Endodermal cell (in vitro differentiated cells): ENCODE measurements around the gene MALRD1. TPM values are rescaled to one million over a fixed set of nuclear protein-coding genes. Genes with fewer than 3 reads are reported as not detected.

Source experiments
- DNase-seq: peaks from one replicate; pipeline ENCODE4 v3.0.0-alpha.2; 2017
- H3K27ac ChIP-seq: 2 replicates; pipeline ENCODE4 v1.5.1; 2013; ENCODE audit warnings: mild to moderate bottlenecking, low read depth, low read length, moderate library complexity
- H3K27me3 ChIP-seq: 2 replicates; pipeline ENCODE4 v1.6.1; 2013; ENCODE audit warnings: mild to moderate bottlenecking, low read length, moderate library complexity; ENCODE audit not compliant: insufficient read depth, control insufficient read depth, poor library complexity, severe bottlenecking
- H3K36me3 ChIP-seq: 2 replicates; pipeline ENCODE4 v1.7.0; 2013; ENCODE audit warnings: mild to moderate bottlenecking, low read length, moderate library complexity; ENCODE audit not compliant: control insufficient read depth, insufficient read depth
- H3K4me1 ChIP-seq: one replicate; pipeline ENCODE4 v1.7.0; 2013; ENCODE audit warnings: low read length; ENCODE audit not compliant: control insufficient read depth, insufficient read depth
- H3K4me3 ChIP-seq: 2 replicates; pipeline ENCODE4 v1.5.1; 2013; ENCODE audit warnings: mild to moderate bottlenecking, low read length, moderate library complexity
- H3K9ac ChIP-seq: 2 replicates; pipeline ENCODE4 v1.6.1; 2013; ENCODE audit warnings: mild to moderate bottlenecking, low read length, moderate library complexity; ENCODE audit not compliant: poor library complexity, severe bottlenecking; ENCODE audit errors: extremely low read depth
- H3K9me3 ChIP-seq: 2 replicates; pipeline ENCODE4 v1.6.1; 2013; ENCODE audit warnings: mild to moderate bottlenecking, low read length, moderate library complexity; ENCODE audit not compliant: control insufficient read depth
- H3K27ac Mint-ChIP-seq: 2 replicates; pipeline ENCODE4 v1.8.0; 2020; ENCODE audit warnings: mixed read lengths
- H3K27me3 Mint-ChIP-seq: 2 replicates; pipeline ENCODE4 v1.8.0; 2021; ENCODE audit warnings: mild to moderate bottlenecking, mixed read lengths; ENCODE audit not compliant: insufficient read depth
- H3K36me3 Mint-ChIP-seq: 2 replicates; pipeline ENCODE4 v1.8.0; 2020; ENCODE audit warnings: low read depth, mixed read lengths
- H3K4me1 Mint-ChIP-seq: 2 replicates; pipeline ENCODE4 v1.8.0; 2020; ENCODE audit warnings: mixed read lengths
- H3K4me3 Mint-ChIP-seq: 2 replicates; pipeline ENCODE4 v1.8.0; 2020; ENCODE audit warnings: mild to moderate bottlenecking, moderate library complexity, mixed read lengths
- H3K9me3 Mint-ChIP-seq: 2 replicates; pipeline ENCODE4 v1.8.0; 2020; ENCODE audit warnings: mild to moderate bottlenecking, mixed read lengths
- WGBS, 2 experiments: methylation state at CpG; one replicate each; pipeline versions ENCODE4 v1.1.5 to v1.1.7; 2013; ENCODE audit warnings: missing lambda C conversion rate in 2 of 2, mixed read lengths in 1 of 2; ENCODE audit not compliant: insufficient coverage in 1 of 2, insufficient read length in 1 of 2; 5-methylcytosine and 5-hydroxymethylcytosine counted together
- total RNA-seq, 2 donors: library from RNA; stranded (reverse); fragmentation: NEBNext Ultra II Directional in 1 of 2; extraction: Animal tissue kit (Norgen Biotek cat#: 25700) in 1 of 2; gene quantifications; 2 replicates in 1 of 2; 3 replicates in 1 of 2; pipeline ENCODE4 v1.2.1, GENCODE V29; 2021
- TF ChIP-seq, protein P1 (sequence below): fragments of 200-600 bp; sonication (generic); conservative IDR thresholded peaks from 2 replicates; pipeline ENCODE4 v1.5.0; 2021; ENCODE audit warnings: antibody characterized with exemption, mild to moderate bottlenecking

Gene MALRD1
- total RNA-seq, 2 donors from 2014 or later, result 0.64 to 1.5 TPM

DNA sequence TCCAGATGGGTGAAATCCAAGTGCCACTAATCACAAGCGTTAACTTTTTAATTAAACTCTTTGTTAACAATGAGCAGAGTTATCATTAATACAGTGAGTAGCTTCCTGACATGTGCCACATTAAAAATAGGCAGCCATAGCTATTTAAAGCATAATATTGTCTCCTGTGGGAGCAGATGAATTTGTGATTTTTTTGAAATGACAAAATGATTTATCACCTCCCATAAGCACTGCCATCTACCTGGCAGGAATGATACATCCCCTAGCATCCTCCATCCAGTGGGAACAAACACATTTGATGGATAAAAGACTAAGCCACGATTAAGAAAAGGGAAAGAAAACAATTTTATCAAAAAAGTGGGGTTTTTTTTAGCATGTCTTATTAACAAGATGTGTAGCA lies 605.3 kb downstream of the MALRD1 start:
- H3K4me3 Mint-ChIP-seq, result no peak overlapping the region
- WGBS, 2 experiments, result 90 to 92% methylated on average over 2 of the region's 2 CpGs
- TF ChIP-seq, protein P1, sequence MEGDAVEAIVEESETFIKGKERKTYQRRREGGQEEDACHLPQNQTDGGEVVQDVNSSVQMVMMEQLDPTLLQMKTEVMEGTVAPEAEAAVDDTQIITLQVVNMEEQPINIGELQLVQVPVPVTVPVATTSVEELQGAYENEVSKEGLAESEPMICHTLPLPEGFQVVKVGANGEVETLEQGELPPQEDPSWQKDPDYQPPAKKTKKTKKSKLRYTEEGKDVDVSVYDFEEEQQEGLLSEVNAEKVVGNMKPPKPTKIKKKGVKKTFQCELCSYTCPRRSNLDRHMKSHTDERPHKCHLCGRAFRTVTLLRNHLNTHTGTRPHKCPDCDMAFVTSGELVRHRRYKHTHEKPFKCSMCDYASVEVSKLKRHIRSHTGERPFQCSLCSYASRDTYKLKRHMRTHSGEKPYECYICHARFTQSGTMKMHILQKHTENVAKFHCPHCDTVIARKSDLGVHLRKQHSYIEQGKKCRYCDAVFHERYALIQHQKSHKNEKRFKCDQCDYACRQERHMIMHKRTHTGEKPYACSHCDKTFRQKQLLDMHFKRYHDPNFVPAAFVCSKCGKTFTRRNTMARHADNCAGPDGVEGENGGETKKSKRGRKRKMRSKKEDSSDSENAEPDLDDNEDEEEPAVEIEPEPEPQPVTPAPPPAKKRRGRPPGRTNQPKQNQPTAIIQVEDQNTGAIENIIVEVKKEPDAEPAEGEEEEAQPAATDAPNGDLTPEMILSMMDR, result no peak
- H3K9me3 Mint-ChIP-seq, result no peaks in the 10 kb centered on the region
- Histone ChIP-seq H3K27me3 (no peaks in the 10 kb centered on the region), H3K36me3 (no peaks in the 10 kb centered on the region), H3K4me3 (no peak overlapping the region), H3K27ac (no peak overlapping the region), H3K9ac (no peak overlapping the region), H3K4me1 (no peaks in the 10 kb centered on the region), H3K9me3 (no peaks in the 10 kb centered on the region)
- H3K36me3 Mint-ChIP-seq, result no peaks in the 10 kb centered on the region
- no peak for DNase-seq
- H3K27me3 Mint-ChIP-seq, result no peaks in the 10 kb centered on the region
- no peak overlapping the region for H3K27ac Mint-ChIP-seq
- H3K4me1 Mint-ChIP-seq, result no peaks in the 10 kb centered on the region

DNA sequence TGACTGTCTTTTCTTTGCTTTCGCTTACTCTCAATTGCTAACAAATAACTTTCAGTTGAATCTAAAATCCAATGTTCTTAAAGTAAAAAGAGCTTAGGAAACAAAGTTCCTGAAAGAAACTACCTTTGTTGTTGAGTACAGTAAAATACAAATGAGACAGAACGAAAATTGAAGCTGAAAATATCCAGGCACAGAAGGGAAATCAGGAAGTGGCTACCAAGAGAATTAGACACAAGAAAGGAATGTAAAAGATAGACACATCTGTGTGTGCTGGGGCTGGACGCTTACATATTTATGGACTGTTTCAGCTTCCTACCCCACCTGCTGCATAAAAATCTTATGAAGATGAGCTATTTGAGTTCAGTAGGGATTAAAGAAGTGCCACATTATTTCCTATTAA lies 606.0 kb downstream of the MALRD1 start:
- H3K27me3 Mint-ChIP-seq, result no peaks in the 10 kb centered on the region
- H3K4me1 Mint-ChIP-seq, result no peaks in the 10 kb centered on the region
- no peaks in the 10 kb centered on the region for H3K36me3 ChIP-seq
- H3K27ac ChIP-seq, result no peak overlapping the region
- no peaks in the 10 kb centered on the region for H3K27me3 ChIP-seq
- H3K9ac ChIP-seq, result no peak overlapping the region
- TF ChIP-seq, protein P1, result no peak
- no peaks in the 10 kb centered on the region for H3K9me3 ChIP-seq
- H3K9me3 Mint-ChIP-seq, result no peaks in the 10 kb centered on the region
- no peaks in the 10 kb centered on the region for H3K36me3 Mint-ChIP-seq
- DNase-seq, result no peak
- H3K4me3 ChIP-seq, result no peak overlapping the region
- WGBS, 2 experiments, result 86 to 93% methylated on average over 2 to 3 of the region's 3 CpGs
- no peaks in the 10 kb centered on the region for H3K4me1 ChIP-seq
- no peak overlapping the region for H3K27ac Mint-ChIP-seq
- H3K4me3 Mint-ChIP-seq, result no peak overlapping the region

DNA sequence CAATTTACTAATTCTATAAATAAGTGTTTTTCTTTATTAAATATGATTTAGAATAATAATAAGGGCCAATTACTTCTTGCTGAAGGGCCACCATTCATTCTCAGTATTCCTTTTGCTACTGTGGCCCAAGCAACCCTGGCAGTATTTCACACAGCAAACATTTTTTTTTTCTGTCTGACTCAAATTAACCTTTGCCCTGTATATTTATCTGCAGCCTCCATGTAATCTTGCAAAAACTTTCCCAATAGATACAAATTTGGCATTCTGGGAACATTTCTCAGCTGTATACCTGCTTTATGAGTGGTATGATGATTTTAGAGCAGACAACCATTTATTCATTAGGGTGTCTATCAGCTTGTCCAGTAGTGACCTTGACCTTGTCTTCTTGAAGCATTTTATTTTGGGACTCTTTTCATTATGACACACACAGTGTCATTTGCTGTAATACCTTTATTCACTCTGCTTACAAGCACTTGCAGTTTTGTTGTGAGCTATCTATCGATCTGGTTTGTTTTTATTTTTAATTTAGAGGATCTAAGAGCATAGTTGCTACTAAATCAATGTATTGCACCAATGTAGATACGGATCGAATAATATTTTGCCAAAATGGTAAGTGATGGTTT lies 607.9 kb downstream of the MALRD1 start:
- 81 to 100% methylated on average over 1 to 3 of the region's 3 CpGs for WGBS, 2 experiments
- Histone ChIP-seq H3K9ac (no peak overlapping the region), H3K27ac (no peak overlapping the region), H3K4me3 (no peak overlapping the region), H3K4me1 (no peaks in the 10 kb centered on the region), H3K9me3 (no peaks in the 10 kb centered on the region), H3K36me3 (no peaks in the 10 kb centered on the region), H3K27me3 (no peaks in the 10 kb centered on the region)
- H3K4me1 Mint-ChIP-seq, result no peaks in the 10 kb centered on the region
- TF ChIP-seq, protein P1, result no peak
- no peak for DNase-seq
- H3K9me3 Mint-ChIP-seq, result no peaks in the 10 kb centered on the region
- no peaks in the 10 kb centered on the region for H3K27me3 Mint-ChIP-seq
- H3K4me3 Mint-ChIP-seq, result no peak overlapping the region
- H3K27ac Mint-ChIP-seq, result no peak overlapping the region
- no peaks in the 10 kb centered on the region for H3K36me3 Mint-ChIP-seq
